SH-SY5Y (cell line): Measurements from ENCODE around the gene ZNF729.

Experiments used
- GATA2 ChIP-seq: IDR thresholded peaks from 2 replicates; pipeline ENCODE4 v1.6.1; 2011; ENCODE audit warnings: mild to moderate bottlenecking, low read depth, low read length
- GATA3 ChIP-seq: IDR thresholded peaks from 2 replicates; pipeline ENCODE4 v1.6.1; 2011; ENCODE audit warnings: low read depth, mild to moderate bottlenecking, low read length, moderate library complexity

- TF ChIP-seq GATA2 (no peak), GATA3 (no peak)
These were observed 29.4 kb upstream of the ZNF729 start for GRCh38 chr19:22256856-22257255.
